AG08396 (cell line): ENCODE data around the gene LYZ.
"Not testable (repeated sequence)": the region's sequence is repeated elsewhere in the genome, so short reads cannot be mapped to it uniquely, and the experiment has no call there.

Experiments used
- DNase-seq: peaks from one replicate; pipeline ENCODE4 v3.0.0; 2012; ENCODE audit warnings: low spot score, mixed read lengths

Gene LYZ

GRCh38 chr12:69348162-69348938 is at the start of gene LYZ:
Gene LYZ (plus strand): TSS chr12:69348381. CDS start chr12:69348409, 28 bp downstream.
- no peak for DNase-seq

- no peak for DNase-seq
Measured at GRCh38 chr12:69298947-69299346, 49.2 kb upstream of the LYZ start.

GRCh38 chr12:69304284-69304683 is 43.9 kb upstream of the LYZ start:
- no peak for DNase-seq

- no peak for DNase-seq
Measured at GRCh38 chr12:69309461-69309860, 38.7 kb upstream of the LYZ start.

- no peak for DNase-seq
Measured at GRCh38 chr12:69313209-69313608, 35.0 kb upstream of the LYZ start.

- DNase-seq: not testable (repeated sequence)
Measured at GRCh38 chr12:69316784-69317183, 31.4 kb upstream of the LYZ start.

GRCh38 chr12:69317233-69317632 is 30.9 kb upstream of the LYZ start:
- DNase-seq: not testable (repeated sequence)

GRCh38 chr12:69318225-69318624 is 30.0 kb upstream of the LYZ start:
- no peak for DNase-seq

GRCh38 chr12:69321351-69321750 is 26.8 kb upstream of the LYZ start:
- DNase-seq: no peak

- no peak for DNase-seq
Measured at GRCh38 chr12:69324797-69325466, 23.2 kb upstream of the LYZ start.

- DNase-seq: no peak
Measured at GRCh38 chr12:69328426-69328825, 19.8 kb upstream of the LYZ start.

- DNase-seq: no peak
Measured at GRCh38 chr12:69329669-69330428, 18.3 kb upstream of the LYZ start.

- DNase-seq: no peak
Measured at GRCh38 chr12:69330475-69331473, 17.4 kb upstream of the LYZ start.

GRCh38 chr12:69331519-69331908 is 16.7 kb upstream of the LYZ start:
- DNase-seq: no peak

GRCh38 chr12:69331909-69332684 is 16.1 kb upstream of the LYZ start:
- no peak for DNase-seq

GRCh38 chr12:69332815-69333358 is 15.3 kb upstream of the LYZ start:
- no peak for DNase-seq

GRCh38 chr12:69334158-69334557 is 14.0 kb upstream of the LYZ start:
- no peak for DNase-seq

GRCh38 chr12:69337311-69338090 is 10.7 kb upstream of the LYZ start:
- DNase-seq: no peak

- DNase-seq: no peak
Measured at GRCh38 chr12:69338120-69338859, 9.9 kb upstream of the LYZ start.
